Body of pancreas (tissue), 4 donors: ENCODE results near the gene FAM83F. TPM values are rescaled to one million over a fixed set of nuclear protein-coding genes. Genes with fewer than 3 reads are reported as not detected.

Experiments
- ATAC-seq: fragments of 150-250 bp; one replicate; pipeline ENCODE4 v1.9.1; 2016
- DNase-seq, 4 donors: peaks; one replicate each; pipeline ENCODE4 v3.0.0-alpha.2; 2019
- H3K27ac ChIP-seq, 4 donors: fragments of 200-600 bp; sonication (generic); 1 replicate in 3 of 4; 2 replicates in 1 of 4; pipeline versions ENCODE4 v1.5.1 to v1.6.1; 2016 to 2019; ENCODE audit warnings: mild to moderate bottlenecking in 1 of 4, mixed read lengths in 1 of 4, moderate library complexity in 1 of 4
- H3K27me3 ChIP-seq, 2 donors: fragments of 200-600 bp; sonication (generic); one replicate each; pipeline ENCODE4 v1.6.0; 2016; ENCODE audit warnings: mild to moderate bottlenecking in 1 of 2
- H3K36me3 ChIP-seq, 2 donors: fragments of 200-600 bp; sonication (generic); replicated peaks in 1 of 2; 2 replicates each; pipeline ENCODE4 v1.5.1; 2016; ENCODE audit warnings: low read depth in 2 of 2; ENCODE audit not compliant: insufficient read depth in 1 of 2
- H3K4me1 ChIP-seq: fragments of 200-600 bp; sonication (generic); one replicate; pipeline ENCODE4 v1.6.0; 2016
- H3K4me3 ChIP-seq, 2 donors: fragments of 200-600 bp; sonication (generic); 1 replicate in 1 of 2; 2 replicates in 1 of 2; pipeline ENCODE4 v1.5.1; 2016 to 2019
- H3K9me3 ChIP-seq, 3 donors: fragments of 200-600 bp; sonication (generic); 1 replicate in 2 of 3; 2 replicates in 1 of 3; pipeline ENCODE4 v1.5.1; 2016
- POLR2A ChIP-seq, 3 donors: fragments of 450-650 bp; IDR thresholded peaks; one replicate each; pipeline ENCODE4 v1.6.1; 2016; ENCODE audit warnings: antibody characterized with exemption in 3 of 3, mild to moderate bottlenecking in 2 of 3
- whole genome bisulfite sequencing, 2 donors: methylation state at CpG; one replicate each; pipeline ENCODE4 v1.1.5; 2017; 5-methylcytosine and 5-hydroxymethylcytosine counted together
- intact Hi-C: fragments of 100-400 bp; cut with DNase I; formaldehyde crosslinking; loops from one replicate; pipeline ENCODE4 v1.15.1; 2023
- total RNA-seq, 2 donors: library from RNA; depleted of rRNA; stranded (reverse); fragments of >200 nt; gene quantifications; one replicate each; pipeline ENCODE4 v1.1.0, GENCODE V29; 2016
- TF ChIP-seq, protein P1 (sequence below), 7 experiments: fragments of 450-650 bp in 4 of 7; fragments of 200-600 bp in 3 of 7; sonication (generic) in 3 of 7; IDR thresholded peaks; one replicate each; pipeline ENCODE4 v1.5.1; 2016 to 2019; ENCODE audit warnings: antibody characterized with exemption in 7 of 7

The FAM83F gene
- total RNA-seq, 2 donors from 2014 or later: 8.9 to 9.1 TPM

GRCh38 chr22:40020956-40021355, 26.2 kb downstream of the FAM83F start:
- H3K9me3 ChIP-seq: no peaks in the 10 kb centered on the region
- peaks cover 5 to 8% of the 10 kb centered on the region in 2 donors for H3K36me3 ChIP-seq
- no peak for TF ChIP-seq POLR2A (IDR thresholded peaks at IDR 0.05)
- TF ChIP-seq, protein P1, sequence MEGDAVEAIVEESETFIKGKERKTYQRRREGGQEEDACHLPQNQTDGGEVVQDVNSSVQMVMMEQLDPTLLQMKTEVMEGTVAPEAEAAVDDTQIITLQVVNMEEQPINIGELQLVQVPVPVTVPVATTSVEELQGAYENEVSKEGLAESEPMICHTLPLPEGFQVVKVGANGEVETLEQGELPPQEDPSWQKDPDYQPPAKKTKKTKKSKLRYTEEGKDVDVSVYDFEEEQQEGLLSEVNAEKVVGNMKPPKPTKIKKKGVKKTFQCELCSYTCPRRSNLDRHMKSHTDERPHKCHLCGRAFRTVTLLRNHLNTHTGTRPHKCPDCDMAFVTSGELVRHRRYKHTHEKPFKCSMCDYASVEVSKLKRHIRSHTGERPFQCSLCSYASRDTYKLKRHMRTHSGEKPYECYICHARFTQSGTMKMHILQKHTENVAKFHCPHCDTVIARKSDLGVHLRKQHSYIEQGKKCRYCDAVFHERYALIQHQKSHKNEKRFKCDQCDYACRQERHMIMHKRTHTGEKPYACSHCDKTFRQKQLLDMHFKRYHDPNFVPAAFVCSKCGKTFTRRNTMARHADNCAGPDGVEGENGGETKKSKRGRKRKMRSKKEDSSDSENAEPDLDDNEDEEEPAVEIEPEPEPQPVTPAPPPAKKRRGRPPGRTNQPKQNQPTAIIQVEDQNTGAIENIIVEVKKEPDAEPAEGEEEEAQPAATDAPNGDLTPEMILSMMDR (IDR thresholded peaks at IDR 0.05): no peak
- no peaks in the 10 kb centered on the region for H3K27me3 ChIP-seq
- H3K4me3 ChIP-seq: no peak overlapping the region
- DNase-seq: no peak
- peaks cover 3% of the 10 kb centered on the region for H3K4me1 ChIP-seq
- no peak overlapping the region for H3K27ac ChIP-seq
- intact Hi-C loops: no loop called here
- 86 to 90% methylated on average over 6 to 7 of the region's 7 CpGs for WGBS, 2 donors
- no peak for ATAC-seq

DNA sequence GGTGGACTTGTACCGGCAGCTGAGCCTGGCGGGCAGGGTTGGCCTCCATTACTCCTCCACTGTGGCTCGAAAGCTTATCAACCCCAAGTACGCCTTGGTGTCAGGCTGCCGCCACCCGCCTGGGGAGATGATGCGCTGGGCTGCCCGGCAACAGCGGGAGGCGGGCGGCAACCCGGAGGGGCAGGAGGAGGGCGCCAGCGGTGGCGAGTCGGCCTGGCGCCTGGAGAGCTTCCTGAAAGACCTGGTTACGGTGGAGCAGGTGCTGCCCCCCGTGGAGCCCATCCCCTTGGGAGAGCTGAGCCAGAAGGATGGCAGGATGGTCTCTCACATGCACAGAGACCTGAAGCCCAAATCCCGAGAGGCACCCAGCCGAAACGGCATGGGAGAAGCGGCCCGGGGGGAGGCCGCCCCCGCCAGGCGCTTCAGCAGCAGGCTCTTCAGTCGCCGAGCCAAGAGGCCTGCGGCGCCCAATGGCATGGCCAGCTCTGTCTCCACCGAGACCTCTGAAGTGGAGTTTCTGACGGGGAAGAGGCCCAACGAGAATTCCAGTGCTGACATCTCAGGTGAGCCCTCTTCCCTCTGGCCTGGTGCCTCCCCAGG, 26.7 kb downstream of the FAM83F start:
- intact Hi-C loops: no loop called here
- DNase-seq: no peak
- H3K9me3 ChIP-seq: no peaks in the 10 kb centered on the region
- no peaks in the 10 kb centered on the region for H3K27me3 ChIP-seq
- no peak overlapping the region for H3K4me3 ChIP-seq
- TF ChIP-seq POLR2A (IDR thresholded peaks at IDR 0.05): no peak
- TF ChIP-seq, protein P1 (IDR thresholded peaks at IDR 0.05): no peak
- peaks cover 5 to 8% of the 10 kb centered on the region in 2 donors for H3K36me3 ChIP-seq
- no peak for ATAC-seq
- no peak overlapping the region for H3K27ac ChIP-seq
- 87 to 90% methylated on average over 19 to 34 of the region's 34 CpGs for WGBS, 2 donors
- H3K4me1 ChIP-seq: no peaks in the 10 kb centered on the region

GRCh38 chr22:40022536-40023240, 27.9 kb downstream of the FAM83F start:
- Histone ChIP-seq H3K4me1 (no peaks in the 10 kb centered on the region), H3K4me3 (no peak overlapping the region), H3K27ac (no peak overlapping the region), H3K27me3 (no peaks in the 10 kb centered on the region), H3K36me3 (peaks cover 5 to 8% of the 10 kb centered on the region in 2 donors), H3K9me3 (no peaks in the 10 kb centered on the region)
- intact Hi-C loops: no loop called here
- DNase-seq (no peak), ATAC-seq (no peak)
- TF ChIP-seq, protein P1 (IDR thresholded peaks at IDR 0.05): no peak
- TF ChIP-seq POLR2A (IDR thresholded peaks at IDR 0.05): no peak
- 88 to 95% methylated on average over 8 to 11 of the region's 11 CpGs for WGBS, 2 donors

- Histone ChIP-seq H3K36me3 (peaks cover 5 to 8% of the 10 kb centered on the region in 2 donors), H3K4me3 (no peak overlapping the region), H3K9me3 (no peaks in the 10 kb centered on the region), H3K27me3 (no peaks in the 10 kb centered on the region), H3K4me1 (no peaks in the 10 kb centered on the region), H3K27ac (no peak overlapping the region)
- 71 to 86% methylated on average over 15 to 16 of the region's 16 CpGs for WGBS, 2 donors
- intact Hi-C loops: no loop called here
- ATAC-seq (no peak), DNase-seq (no peak)
- TF ChIP-seq, protein P1 (IDR thresholded peaks at IDR 0.05): no peak
- no peak for TF ChIP-seq POLR2A (IDR thresholded peaks at IDR 0.05)
Measured at GRCh38 chr22:40023341-40023841, 28.6 kb downstream of the FAM83F start.
